GM21576 (cell line): ENCODE results near the gene PROB1.

Experiments
- ATAC-seq: cut with Tn5 transposase; IDR thresholded peaks from one replicate; pipeline ENCODE4 v1.9.1; 2021; ENCODE audit warnings: mild to moderate bottlenecking, moderate library complexity; ENCODE audit not compliant: unreplicated experiment

The PROB1 gene

DNA sequence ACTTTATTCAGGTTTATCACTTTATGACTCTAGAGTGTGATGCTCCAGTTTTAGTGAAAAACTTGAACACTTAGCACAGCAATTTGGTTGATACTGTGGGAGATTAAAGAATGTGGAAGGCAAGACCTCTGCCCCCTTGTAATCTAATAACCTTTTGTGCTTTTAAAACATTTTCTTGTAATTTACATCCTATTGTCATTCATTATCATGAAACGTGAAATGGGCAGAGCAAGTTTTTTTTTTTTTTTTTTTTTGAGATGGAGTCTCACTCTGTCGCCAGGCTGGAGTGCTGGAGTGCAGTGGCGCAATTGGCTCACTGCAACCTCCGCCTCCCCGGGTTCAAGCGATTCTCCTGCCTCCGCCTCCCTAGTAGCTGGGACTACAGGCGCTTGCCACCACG is 51.4 kb downstream of the PROB1 start:
- no peak for ATAC-seq

DNA sequence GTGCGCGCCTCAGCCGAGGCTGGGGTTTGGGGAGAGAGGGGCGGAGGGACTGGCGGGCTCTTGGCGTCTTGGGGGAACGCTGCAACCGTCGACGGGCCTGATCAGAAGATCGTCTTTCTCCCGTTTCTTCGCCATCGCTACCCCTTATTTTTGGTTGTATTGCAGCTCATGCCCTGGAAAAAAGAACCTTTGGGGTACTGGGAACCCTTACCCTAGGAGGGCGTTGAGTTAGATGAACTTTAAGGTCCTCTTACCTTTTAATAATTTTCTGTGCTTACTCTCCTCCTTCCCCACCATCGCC is 52.5 kb downstream of the PROB1 start:
- peak; percentile 31 for ATAC-seq

GRCh38 chr5:139341689-139342422 is 53.0 kb downstream of the PROB1 start, which contains the start of gene PAIP2:
TSS of gene PAIP2 (plus strand) at chr5:139341854. CDS start at chr5:139363785, 21,931 bp downstream.
- ATAC-seq, result peak; percentile 85

DNA sequence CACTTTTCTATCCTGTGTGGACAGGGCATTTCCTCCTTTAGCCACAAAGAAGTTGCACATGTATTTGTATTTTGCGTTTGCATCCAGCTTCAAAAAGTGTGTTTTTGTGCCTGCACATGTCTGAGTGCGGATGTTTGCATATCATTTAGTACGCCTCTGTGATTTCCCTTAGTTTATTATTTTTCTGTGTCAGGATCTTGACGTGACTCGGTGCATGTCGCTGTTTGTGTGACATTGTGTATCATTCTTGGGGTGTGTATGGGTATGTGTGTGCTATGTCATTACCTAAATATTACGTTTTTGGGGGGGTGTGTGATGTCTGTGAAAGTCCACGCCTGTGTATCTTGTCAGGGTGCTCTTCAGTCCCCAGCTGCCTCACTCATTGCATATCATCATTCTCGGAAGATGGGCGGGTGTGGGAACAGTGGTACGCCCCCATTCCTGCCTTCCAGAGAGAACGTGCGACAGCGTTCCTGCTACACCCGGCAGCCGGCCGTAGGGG is 53.7 kb downstream of the PROB1 start:
- peak; percentile 16 for ATAC-seq
